OCI-LY3 (cell line): Measurements from ENCODE around the gene BBC3.
A peak's percentile ranks its signal among the peaks of the same experiment; 100 is the strongest.

Experiments used
- EZH2phosphoT487 ChIP-seq: fragments of 200-600 bp; shearing (Covaris generic); IDR thresholded peaks from 2 replicates; pipeline ENCODE4 v1.6.1; 2018; ENCODE audit warnings: antibody characterized with exemption, mixed run types, low read depth
- TF ChIP-seq, protein P1 (sequence below): fragments of 200-600, 300-600 bp; sonication (generic); IDR thresholded peaks from 2 replicates; pipeline ENCODE4 v1.5.1; 2014; ENCODE audit warnings: antibody characterized with exemption, low read length, low read depth

DNA sequence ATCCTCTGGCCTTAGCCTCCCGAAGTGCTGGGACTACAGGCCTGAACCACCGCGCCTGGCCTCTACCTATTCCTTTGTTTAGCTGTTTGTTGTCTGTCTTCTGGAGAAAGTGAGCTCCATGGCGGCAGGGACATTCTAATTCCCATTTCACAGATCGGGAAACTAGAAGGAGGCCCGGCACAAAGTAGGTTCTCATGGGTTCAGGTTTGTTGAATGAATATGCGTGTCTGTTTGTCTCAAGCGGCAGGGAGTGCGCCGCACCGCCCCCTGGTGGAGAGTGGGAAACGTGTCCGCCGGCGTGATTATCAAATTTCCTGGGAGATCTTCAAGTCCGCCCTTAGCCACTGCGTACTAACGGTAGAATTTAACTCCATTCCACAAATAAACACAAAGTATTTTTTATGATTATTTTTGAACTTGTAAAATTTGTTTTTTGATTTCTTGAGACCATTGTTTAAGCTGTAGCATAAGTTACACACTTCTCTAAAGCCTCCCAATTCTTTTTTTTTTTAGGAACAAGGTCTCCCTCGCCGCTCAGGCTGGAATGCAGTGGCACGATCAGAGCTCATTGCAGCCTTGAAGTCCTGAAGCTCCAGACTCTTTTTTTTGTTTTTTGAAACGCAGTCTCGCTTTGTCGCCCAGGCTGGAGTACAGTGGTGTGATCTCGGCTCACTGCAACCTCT is 16.4 kb upstream of the BBC3 start:
- TF ChIP-seq, protein P1, sequence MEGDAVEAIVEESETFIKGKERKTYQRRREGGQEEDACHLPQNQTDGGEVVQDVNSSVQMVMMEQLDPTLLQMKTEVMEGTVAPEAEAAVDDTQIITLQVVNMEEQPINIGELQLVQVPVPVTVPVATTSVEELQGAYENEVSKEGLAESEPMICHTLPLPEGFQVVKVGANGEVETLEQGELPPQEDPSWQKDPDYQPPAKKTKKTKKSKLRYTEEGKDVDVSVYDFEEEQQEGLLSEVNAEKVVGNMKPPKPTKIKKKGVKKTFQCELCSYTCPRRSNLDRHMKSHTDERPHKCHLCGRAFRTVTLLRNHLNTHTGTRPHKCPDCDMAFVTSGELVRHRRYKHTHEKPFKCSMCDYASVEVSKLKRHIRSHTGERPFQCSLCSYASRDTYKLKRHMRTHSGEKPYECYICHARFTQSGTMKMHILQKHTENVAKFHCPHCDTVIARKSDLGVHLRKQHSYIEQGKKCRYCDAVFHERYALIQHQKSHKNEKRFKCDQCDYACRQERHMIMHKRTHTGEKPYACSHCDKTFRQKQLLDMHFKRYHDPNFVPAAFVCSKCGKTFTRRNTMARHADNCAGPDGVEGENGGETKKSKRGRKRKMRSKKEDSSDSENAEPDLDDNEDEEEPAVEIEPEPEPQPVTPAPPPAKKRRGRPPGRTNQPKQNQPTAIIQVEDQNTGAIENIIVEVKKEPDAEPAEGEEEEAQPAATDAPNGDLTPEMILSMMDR: peak; percentile 97
- TF ChIP-seq EZH2phosphoT487: no peak
